ENCODE measurements around the gene RPL7L1. TPM values are rescaled to one million over a fixed set of nuclear protein-coding genes. Genes with fewer than 3 reads are reported as not detected.
A peak's percentile ranks its signal among the peaks of the same experiment; 100 is the strongest.

The RPL7L1 gene
- total and polyA plus RNA-seq, 2 of the 13 experiments (the other 11 are each of a cell fraction or from before 2014, with no cell fraction given): 51.6 to 179 TPM

- TF ChIP-seq ZNF609 (CRISPR knock-in tag; IDR thresholded peaks at IDR 0.05; ENCODE audit: borderline replicate concordance) (peak; percentile 56; the same call in 1 of the 2 replicates), MAX (IDR thresholded peaks at IDR 0.05) (peak; percentile 86), ZNF296 (CRISPR knock-in tag; conservative IDR thresholded peaks at IDR 0.05) (no peak; the same call in 1 of the 2 replicates), ZNF205 (CRISPR knock-in tag; IDR thresholded peaks at IDR 0.05) (peak; percentile 17; the same call in 1 of the 2 replicates), MTA3 (CRISPR knock-in tag; IDR thresholded peaks at IDR 0.05) (no peak), ZNF275 (CRISPR knock-in tag; IDR thresholded peaks at IDR 0.05; ENCODE audit: borderline replicate concordance) (no peak; the same call in 1 of the 2 replicates), ZNF816 (CRISPR knock-in tag; IDR thresholded peaks at IDR 0.05; ENCODE audit: borderline replicate concordance) (no peak), KLF13 (CRISPR knock-in tag; IDR thresholded peaks at IDR 0.05) (peak; percentile 77; the same call in 1 of the 2 replicates), ZIK1 (CRISPR knock-in tag; IDR thresholded peaks at IDR 0.05; ENCODE audit: borderline replicate concordance, low read depth) (peak; percentile 81; the same call in 1 of the 2 replicates), ZNF644 (CRISPR knock-in tag; IDR thresholded peaks at IDR 0.05; ENCODE audit: low read depth) (no peak), FOXJ3 (CRISPR knock-in tag; IDR thresholded peaks at IDR 0.05; ENCODE audit: borderline replicate concordance) (peak; percentile 96; the same call in 1 of the 2 replicates), BORCS8-MEF2B (CRISPR knock-in tag; IDR thresholded peaks at IDR 0.05) (peak; percentile 63; the same call in 1 of the 2 replicates), ZNF234 (CRISPR knock-in tag; conservative IDR thresholded peaks at IDR 0.05) (no peak), NR3C1 (CRISPR knock-in tag; IDR thresholded peaks at IDR 0.05) (no peak), ISX (CRISPR knock-in tag; conservative IDR thresholded peaks at IDR 0.05) (peak; percentile 94), XBP1 (CRISPR knock-in tag; IDR thresholded peaks at IDR 0.05) (no peak), MLLT10 (CRISPR knock-in tag; IDR thresholded peaks at IDR 0.05) (no peak), FOXA3 (CRISPR knock-in tag; IDR thresholded peaks at IDR 0.05) (peak; percentile 94), KLF11 (CRISPR knock-in tag; IDR thresholded peaks at IDR 0.05) (peak; percentile 88; the same call in 1 of the 2 replicates), ZNF572 (CRISPR knock-in tag; IDR thresholded peaks at IDR 0.05) (no peak), ZNF354B (CRISPR knock-in tag; IDR thresholded peaks at IDR 0.05) (no peak), NR0B2 (CRISPR knock-in tag; IDR thresholded peaks at IDR 0.05) (no peak)
Observed at GRCh38 chr6:42879372-42880239, at the start of gene RPL7L1 (continued).
